ENCODE data around the gene KRTAP29-1. TPM values are rescaled to one million over a fixed set of nuclear protein-coding genes. Genes with fewer than 3 reads are reported as not detected.
A peak's percentile ranks its signal among the peaks of the same experiment; 100 is the strongest.
"Not testable (repeated sequence)": the region's sequence is repeated elsewhere in the genome, so short reads cannot be mapped to it uniquely, and the experiment has no call there.

The KRTAP29-1 gene, protein sequence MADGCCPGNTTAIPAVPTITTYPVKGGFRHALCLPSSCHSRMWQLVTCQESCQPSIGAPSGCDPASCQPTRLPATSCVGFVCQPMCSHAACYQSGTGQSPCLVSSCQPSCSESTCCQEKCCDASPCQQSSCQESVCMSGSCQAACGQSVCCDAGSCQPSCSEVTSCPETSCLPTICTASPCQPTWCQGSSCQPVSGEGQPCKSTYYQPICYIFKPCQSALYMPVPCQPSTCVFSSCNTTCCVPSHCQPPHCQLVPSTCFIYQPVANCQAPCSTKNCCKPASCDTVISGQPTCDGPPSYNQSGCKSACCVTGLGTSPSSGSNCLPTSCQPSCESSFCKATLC
- total RNA-seq (ENCODE audit: low replicate concordance), result not detected in 2 replicates
- long read RNA-seq, result 0 reads

DNA sequence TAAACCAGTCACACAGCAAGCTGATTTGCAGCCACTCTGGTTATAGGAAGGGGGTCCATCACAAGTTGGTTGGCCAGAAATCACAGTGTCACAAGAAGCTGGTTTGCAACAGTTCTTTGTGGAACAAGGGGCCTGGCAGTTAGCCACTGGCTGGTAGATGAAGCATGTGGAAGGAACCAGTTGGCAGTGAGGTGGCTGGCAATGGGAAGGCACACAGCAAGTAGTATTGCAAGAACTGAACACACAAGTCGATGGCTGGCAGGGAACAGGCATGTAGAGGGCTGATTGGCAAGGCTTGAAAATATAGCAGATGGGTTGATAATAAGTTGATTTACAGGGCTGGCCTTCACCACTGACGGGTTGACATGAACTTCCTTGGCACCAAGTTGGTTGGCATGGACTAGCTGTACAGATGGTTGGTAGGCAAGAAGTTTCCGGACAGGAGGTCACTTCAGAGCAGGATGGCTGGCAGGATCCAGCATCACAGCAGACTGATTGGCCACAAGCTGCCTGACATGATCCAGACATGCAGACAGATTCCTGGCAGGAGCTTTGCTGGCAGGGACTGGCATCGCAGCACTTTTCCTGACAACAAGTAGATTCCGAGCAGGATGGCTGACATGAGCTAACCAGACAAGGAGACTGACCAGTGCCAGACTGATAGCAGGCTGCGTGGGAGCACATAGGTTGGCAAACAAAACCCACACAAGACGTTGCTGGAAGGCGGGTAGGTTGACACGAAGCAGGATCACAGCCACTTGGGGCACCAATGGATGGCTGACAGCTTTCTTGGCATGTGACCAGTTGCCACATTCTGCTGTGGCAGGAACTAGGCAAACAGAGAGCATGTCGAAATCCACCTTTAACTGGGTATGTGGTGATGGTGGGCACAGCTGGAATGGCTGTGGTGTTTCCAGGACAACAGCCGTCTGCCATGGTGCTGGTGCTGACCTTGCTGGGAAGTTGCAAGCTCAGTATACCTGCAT lies at the start of gene KRTAP29-1:
TSS of gene KRTAP29-1 (minus strand) at position 936 of the 986 bp plus-strand sequence. CDS start at position 936, 0 bp downstream.
- H3K27me3 Mint-ChIP-seq, result no peaks in the 10 kb centered on the region
- no peaks in the 10 kb centered on the region for H3K4me1 Mint-ChIP-seq (ENCODE audit: unreplicated experiment)
- DNase-seq (ENCODE audit: extremely low spot score, unreplicated experiment), result no peak
- TF ChIP-seq, protein P1, sequence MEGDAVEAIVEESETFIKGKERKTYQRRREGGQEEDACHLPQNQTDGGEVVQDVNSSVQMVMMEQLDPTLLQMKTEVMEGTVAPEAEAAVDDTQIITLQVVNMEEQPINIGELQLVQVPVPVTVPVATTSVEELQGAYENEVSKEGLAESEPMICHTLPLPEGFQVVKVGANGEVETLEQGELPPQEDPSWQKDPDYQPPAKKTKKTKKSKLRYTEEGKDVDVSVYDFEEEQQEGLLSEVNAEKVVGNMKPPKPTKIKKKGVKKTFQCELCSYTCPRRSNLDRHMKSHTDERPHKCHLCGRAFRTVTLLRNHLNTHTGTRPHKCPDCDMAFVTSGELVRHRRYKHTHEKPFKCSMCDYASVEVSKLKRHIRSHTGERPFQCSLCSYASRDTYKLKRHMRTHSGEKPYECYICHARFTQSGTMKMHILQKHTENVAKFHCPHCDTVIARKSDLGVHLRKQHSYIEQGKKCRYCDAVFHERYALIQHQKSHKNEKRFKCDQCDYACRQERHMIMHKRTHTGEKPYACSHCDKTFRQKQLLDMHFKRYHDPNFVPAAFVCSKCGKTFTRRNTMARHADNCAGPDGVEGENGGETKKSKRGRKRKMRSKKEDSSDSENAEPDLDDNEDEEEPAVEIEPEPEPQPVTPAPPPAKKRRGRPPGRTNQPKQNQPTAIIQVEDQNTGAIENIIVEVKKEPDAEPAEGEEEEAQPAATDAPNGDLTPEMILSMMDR (conservative IDR thresholded peaks at IDR 0.05), result no peak
- no peak within 1 kb of the TSS for H3K4me3 Mint-ChIP-seq
- H3K9me3 Mint-ChIP-seq, result peaks cover 6% of the 10 kb centered on the region
- no peak within 1 kb of the TSS for H3K27ac Mint-ChIP-seq
- peaks cover 4% of the 10 kb centered on the region for H3K36me3 Mint-ChIP-seq

DNA sequence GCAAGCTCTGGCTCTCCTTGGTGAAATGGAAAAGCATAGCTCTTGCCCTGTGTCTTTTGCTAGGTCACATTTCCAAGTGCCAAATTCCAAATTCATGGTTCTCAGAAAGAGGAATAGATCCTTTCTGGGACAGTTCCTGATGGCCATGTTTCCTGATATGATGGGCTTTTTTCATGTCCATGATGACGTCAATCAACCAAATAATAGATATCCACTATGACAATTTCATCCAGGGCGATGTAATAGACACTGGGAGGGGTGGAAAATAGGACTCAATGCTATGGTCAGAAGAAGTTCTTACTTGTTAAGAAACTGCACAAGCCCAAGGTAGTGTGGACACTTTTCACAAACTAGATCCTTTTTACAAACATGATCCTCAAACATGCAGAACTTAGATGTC lies 48.5 kb upstream of the KRTAP29-1 start:
- no peaks in the 10 kb centered on the region for H3K36me3 Mint-ChIP-seq
- no peak for DNase-seq (ENCODE audit: extremely low spot score, unreplicated experiment)
- no peak overlapping the region for H3K4me3 Mint-ChIP-seq
- TF ChIP-seq, protein P1 (conservative IDR thresholded peaks at IDR 0.05), result no peak
- H3K9me3 Mint-ChIP-seq, result peaks cover 5% of the 10 kb centered on the region
- H3K27ac Mint-ChIP-seq, result no peak overlapping the region
- peaks cover 4% of the 10 kb centered on the region for H3K27me3 Mint-ChIP-seq
- peaks cover 3% of the 10 kb centered on the region for H3K4me1 Mint-ChIP-seq (ENCODE audit: unreplicated experiment)

DNA sequence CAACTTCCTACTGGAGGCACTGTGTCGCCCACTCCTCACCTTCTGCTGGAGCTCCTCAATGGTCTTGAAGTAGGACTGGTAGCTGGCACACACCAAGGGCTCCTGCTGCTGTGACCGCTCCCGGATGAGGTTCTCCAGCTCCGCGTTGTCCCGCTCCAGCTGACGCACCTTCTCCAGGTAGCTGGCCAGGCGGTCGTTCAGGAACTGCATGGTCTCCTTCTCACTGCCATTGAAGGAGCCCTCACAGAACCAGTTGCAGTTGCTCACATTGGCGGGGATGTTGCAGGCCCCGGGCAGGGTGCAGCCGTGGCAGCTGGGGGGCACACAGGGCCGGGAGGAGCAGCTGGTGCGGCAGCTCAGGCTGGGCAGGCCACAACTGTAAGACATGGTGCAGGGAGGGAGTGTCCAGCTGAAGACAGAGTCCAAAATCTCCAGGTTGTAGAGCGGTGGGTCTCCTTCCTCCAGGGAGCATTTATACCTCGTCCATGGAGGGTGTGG lies 47.8 kb upstream of the KRTAP29-1 start, which contains the start of gene KRT33A:
TSS of gene KRT33A (minus strand) at position 448 of the 498 bp plus-strand sequence. CDS start at position 387, 61 bp downstream.
- not testable (repeated sequence) for H3K36me3 Mint-ChIP-seq; H3K4me3 Mint-ChIP-seq; H3K4me1 Mint-ChIP-seq (ENCODE audit: unreplicated experiment); H3K27me3 Mint-ChIP-seq; H3K9me3 Mint-ChIP-seq; H3K27ac Mint-ChIP-seq; DNase-seq (ENCODE audit: extremely low spot score, unreplicated experiment)

DNA sequence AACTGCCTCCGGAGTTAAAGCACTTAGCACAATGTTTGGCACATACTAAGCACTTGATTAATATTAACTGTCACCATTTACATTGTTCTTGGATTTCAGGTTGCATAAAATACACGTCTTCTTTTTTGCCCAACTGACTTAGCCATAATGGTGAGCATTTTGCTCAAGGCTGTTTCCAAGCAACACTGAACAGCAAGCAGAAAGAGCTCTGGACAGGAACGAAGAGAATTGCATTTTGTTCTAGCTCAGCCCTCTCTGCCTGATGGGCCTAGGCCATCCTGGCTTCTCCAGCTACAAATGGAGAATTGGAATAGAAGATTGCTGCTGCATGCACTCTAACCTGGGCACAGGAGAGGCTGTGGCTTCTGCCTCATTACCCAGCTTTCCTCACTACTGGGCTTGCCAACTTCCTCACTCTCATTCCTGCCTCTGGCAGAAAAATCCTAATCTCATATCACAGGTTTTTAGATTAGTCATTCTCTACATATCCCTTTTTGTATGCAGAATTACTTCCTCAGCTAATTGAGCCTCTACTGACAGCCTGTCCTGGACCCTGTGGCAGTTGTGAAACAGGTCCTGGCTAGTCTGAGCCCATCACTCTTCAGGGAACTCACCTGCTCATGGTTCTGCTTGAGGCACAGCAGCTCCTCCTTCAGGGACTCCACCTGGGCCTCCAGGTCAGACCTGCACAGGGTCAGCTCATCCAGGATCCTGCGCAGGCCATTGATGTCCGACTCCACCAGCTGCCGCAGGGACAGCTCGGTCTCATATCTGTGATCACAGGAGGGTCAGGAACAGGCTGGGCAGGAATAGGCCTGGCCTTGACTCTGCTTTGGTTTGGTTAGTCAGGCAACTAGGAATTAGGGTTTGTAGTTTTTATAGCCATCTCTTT lies 45.5 kb upstream of the KRTAP29-1 start:
- Mint-ChIP-seq H3K9me3 (peaks cover 8% of the 10 kb centered on the region), H3K4me1 (ENCODE audit: unreplicated experiment) (peaks cover 7% of the 10 kb centered on the region), H3K4me3 (peak overlapping the region; percentile 27), H3K36me3 (no peaks in the 10 kb centered on the region), H3K27me3 (peaks cover 4% of the 10 kb centered on the region), H3K27ac (peak overlapping the region; percentile 63)
- DNase-seq (ENCODE audit: extremely low spot score, unreplicated experiment), result no peak
- TF ChIP-seq, protein P1 (conservative IDR thresholded peaks at IDR 0.05), result no peak

DNA sequence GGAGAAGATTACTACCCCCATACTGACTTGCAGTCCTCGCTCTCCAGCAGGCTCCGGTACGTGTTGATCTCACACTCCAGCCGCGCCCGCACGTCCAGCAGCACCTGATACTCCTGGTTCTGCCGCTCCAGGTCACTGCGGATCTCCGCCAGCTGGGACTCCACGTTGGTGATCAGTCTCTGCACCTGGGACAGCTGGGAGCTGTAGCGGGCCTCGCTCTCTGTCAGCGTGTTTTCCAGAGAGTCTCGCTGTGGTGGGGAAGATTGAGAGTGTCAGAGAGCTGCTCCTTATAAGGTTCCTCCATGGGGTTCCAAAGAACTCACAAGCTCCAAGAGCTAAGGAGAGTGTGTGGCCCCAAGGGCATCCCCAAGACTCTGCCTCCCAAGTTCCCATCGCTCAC lies 43.8 kb upstream of the KRTAP29-1 start:
- Mint-ChIP-seq H3K9me3 (peaks cover 12% of the 10 kb centered on the region), H3K4me1 (ENCODE audit: unreplicated experiment) (peaks cover 10% of the 10 kb centered on the region)
- H3K36me3 Mint-ChIP-seq; H3K27ac Mint-ChIP-seq; DNase-seq (ENCODE audit: extremely low spot score, unreplicated experiment); H3K4me3 Mint-ChIP-seq; H3K27me3 Mint-ChIP-seq: not testable (repeated sequence)

DNA sequence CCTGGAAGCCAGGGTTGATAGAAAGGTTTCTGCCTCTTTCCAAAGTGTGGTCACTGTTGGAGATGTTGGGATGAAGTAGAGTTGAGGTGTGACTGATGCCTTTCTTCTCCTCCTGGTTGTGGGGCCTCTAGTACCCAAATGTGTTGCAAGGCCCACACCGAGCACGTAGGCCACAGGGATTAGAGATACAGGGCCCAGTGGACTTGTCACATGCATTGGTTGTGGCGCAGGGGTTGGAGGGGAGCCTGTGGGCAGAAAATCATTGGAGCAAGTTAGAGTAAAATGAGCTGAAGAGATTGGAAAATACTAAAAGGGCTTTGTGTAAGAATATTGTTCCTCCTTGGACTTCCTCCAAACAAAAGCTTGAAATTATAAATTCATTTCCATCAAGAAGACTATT lies 43.3 kb upstream of the KRTAP29-1 start:
- H3K27me3 Mint-ChIP-seq, result no peaks in the 10 kb centered on the region

More for the DNA sequence above, 43.3 kb upstream of the KRTAP29-1 start:
- Mint-ChIP-seq H3K36me3 (no peaks in the 10 kb centered on the region), H3K4me1 (ENCODE audit: unreplicated experiment) (peaks cover 15% of the 10 kb centered on the region), H3K4me3 (no peak overlapping the region), H3K27ac (no peak overlapping the region), H3K9me3 (peaks cover 12% of the 10 kb centered on the region)
- DNase-seq (ENCODE audit: extremely low spot score, unreplicated experiment), result no peak
- TF ChIP-seq, protein P1 (conservative IDR thresholded peaks at IDR 0.05), result no peak

All from type B pancreatic cell (in vitro differentiated cells).